GM04504 (cell line): ENCODE results near the gene EMC9.

Experiments
- DNase-seq: peaks from one replicate; pipeline ENCODE4 v3.0.0-alpha.2; 2012; ENCODE audit warnings: low read depth

EMC9 gene

GRCh38 chr14:24149302-24149969 is 8.0 kb upstream of the EMC9 start:
- no peak for DNase-seq

- DNase-seq, result no peak
Measured at GRCh38 chr14:24147761-24148428, 6.5 kb upstream of the EMC9 start.

GRCh38 chr14:24146978-24147760 is 5.8 kb upstream of the EMC9 start, which contains the start of gene RNF31:
Gene RNF31, plus strand, starts transcription at chr14:24147498. Its CDS starts 201 bp downstream, at chr14:24147699.
- peak; percentile 97 for DNase-seq

- DNase-seq, result peak; percentile 89
Measured at GRCh38 chr14:24146453-24146977, 5.1 kb upstream of the EMC9 start, which contains the start of gene PSME2. Gene PSME2, minus strand, starts transcription at chr14:24146610. Its CDS starts 29 bp downstream, at chr14:24146581.

- DNase-seq, result no peak
Measured at GRCh38 chr14:24145690-24146452, 4.5 kb upstream of the EMC9 start.

- DNase-seq, result no peak
Measured at GRCh38 chr14:24145219-24145618, 3.8 kb upstream of the EMC9 start.

- no peak for DNase-seq
Measured at GRCh38 chr14:24144451-24144850, 3.1 kb upstream of the EMC9 start.

- DNase-seq, result no peak
Measured at GRCh38 chr14:24143511-24143910, 2.1 kb upstream of the EMC9 start.

GRCh38 chr14:24139272-24139934 is 2.0 kb downstream of the EMC9 start:
- no peak for DNase-seq

- no peak for DNase-seq
Measured at GRCh38 chr14:24138396-24139271, 2.8 kb downstream of the EMC9 start.

GRCh38 chr14:24137529-24138395 is 3.6 kb downstream of the EMC9 start:
- DNase-seq, result no peak

- DNase-seq, result no peak
Measured at GRCh38 chr14:24136684-24137528, 4.5 kb downstream of the EMC9 start.

GRCh38 chr14:24135834-24136683 is 5.3 kb downstream of the EMC9 start, which contains the start of gene PSME1:
Gene PSME1, plus strand, starts transcription at chr14:24136194. Its CDS starts 69 bp downstream, at chr14:24136263.
- DNase-seq, result peak; percentile 69

GRCh38 chr14:24135584-24135833 is 5.9 kb downstream of the EMC9 start:
- no peak for DNase-seq

GRCh38 chr14:24133735-24134134 is 7.7 kb downstream of the EMC9 start:
- no peak for DNase-seq

GRCh38 chr14:24132976-24133375 is 8.4 kb downstream of the EMC9 start:
- no peak for DNase-seq

GRCh38 chr14:24132061-24132685 is 9.2 kb downstream of the EMC9 start:
- no peak for DNase-seq
